ENCODE data around the gene MCAT. TPM values are rescaled to one million over a fixed set of nuclear protein-coding genes. Genes with fewer than 3 reads are reported as not detected.
A peak's percentile ranks its signal among the peaks of the same experiment; 100 is the strongest.

The MCAT gene
- total RNA-seq, 1 experiment from 2014 or later = 18.8 TPM

DNA sequence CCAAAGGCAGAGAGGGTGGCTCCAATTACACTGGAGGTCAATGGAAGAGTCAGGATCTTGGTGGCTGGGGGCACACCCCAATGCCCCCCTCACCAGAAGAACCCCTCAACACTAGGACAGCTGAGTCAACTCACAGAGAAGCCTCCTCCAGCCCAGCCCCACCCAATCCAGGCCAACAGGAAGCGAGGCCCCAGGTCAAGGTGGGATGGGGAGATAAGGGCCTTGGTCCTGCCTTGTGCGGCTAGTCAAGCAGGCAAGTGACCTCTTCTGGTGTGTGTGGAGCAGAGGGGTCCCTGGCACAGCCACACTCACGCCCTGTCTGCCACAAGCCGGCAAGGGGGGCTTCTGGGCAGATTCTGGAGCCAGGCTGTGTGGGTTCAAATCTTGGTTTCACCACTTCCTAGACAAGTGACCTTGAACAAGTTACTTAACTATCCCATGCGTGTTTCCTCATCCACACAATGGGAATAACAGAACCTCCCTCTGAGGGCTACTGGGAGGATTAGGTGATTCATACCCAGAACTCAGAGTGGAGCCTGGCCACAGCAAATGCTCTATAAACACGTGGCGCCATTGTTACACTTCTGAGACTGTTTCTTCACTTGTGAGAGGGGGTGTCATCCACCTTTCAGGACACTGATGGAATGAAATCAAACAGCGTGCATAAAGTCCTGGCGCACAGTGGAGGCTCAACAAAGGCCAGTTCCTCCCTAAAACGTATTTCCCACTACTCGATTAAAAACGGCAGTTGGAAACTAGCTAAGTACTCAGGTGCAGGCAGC lies 40.5 kb upstream of the MCAT start:
- POLR2A ChIA-PET = interaction anchor here (0.7 to 5.2 kb wide), 6 partner anchors 11 to 577 kb away, joined by 3 to 33 read pairs (median 4); no protein-coding TSS in a partner anchor
- TF ChIP-seq, protein P1, sequence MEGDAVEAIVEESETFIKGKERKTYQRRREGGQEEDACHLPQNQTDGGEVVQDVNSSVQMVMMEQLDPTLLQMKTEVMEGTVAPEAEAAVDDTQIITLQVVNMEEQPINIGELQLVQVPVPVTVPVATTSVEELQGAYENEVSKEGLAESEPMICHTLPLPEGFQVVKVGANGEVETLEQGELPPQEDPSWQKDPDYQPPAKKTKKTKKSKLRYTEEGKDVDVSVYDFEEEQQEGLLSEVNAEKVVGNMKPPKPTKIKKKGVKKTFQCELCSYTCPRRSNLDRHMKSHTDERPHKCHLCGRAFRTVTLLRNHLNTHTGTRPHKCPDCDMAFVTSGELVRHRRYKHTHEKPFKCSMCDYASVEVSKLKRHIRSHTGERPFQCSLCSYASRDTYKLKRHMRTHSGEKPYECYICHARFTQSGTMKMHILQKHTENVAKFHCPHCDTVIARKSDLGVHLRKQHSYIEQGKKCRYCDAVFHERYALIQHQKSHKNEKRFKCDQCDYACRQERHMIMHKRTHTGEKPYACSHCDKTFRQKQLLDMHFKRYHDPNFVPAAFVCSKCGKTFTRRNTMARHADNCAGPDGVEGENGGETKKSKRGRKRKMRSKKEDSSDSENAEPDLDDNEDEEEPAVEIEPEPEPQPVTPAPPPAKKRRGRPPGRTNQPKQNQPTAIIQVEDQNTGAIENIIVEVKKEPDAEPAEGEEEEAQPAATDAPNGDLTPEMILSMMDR (IDR thresholded peaks at IDR 0.05; ENCODE audit: unreplicated experiment) = no peak
- peak overlapping the region; percentile 74 for H3K4me3 Mint-ChIP-seq (ENCODE audit: unreplicated experiment)
- CTCF ChIA-PET = interaction anchor here (1.0 kb wide), 1 partner anchor 94 kb away, joined by 4 read pairs; no protein-coding TSS in a partner anchor
- peaks cover 38% of the 10 kb centered on the region for H3K36me3 Mint-ChIP-seq (ENCODE audit: insufficient read depth, unreplicated experiment)
- H3K27ac Mint-ChIP-seq (ENCODE audit: low read depth, unreplicated experiment) = peak overlapping the region; percentile 33
- BruUV-seq (replicated peaks) = no TSS peak
- H3K4me1 Mint-ChIP-seq (ENCODE audit: insufficient read depth, unreplicated experiment) = peaks cover 8% of the 10 kb centered on the region
- intact Hi-C loops (cut with micrococcal nuclease) = no loop called here
- H3K27me3 Mint-ChIP-seq (ENCODE audit: insufficient read depth, unreplicated experiment) = no peaks in the 10 kb centered on the region
- no peaks in the 10 kb centered on the region for H3K9me3 Mint-ChIP-seq (ENCODE audit: unreplicated experiment)
- peak; percentile 88 for DNase-seq (ENCODE audit: unreplicated experiment)

- TF ChIP-seq, protein P1 (IDR thresholded peaks at IDR 0.05; ENCODE audit: unreplicated experiment) = no peak
- ChIA-PET POLR2A (interaction anchor here (0.7 kb wide), 1 partner anchor 11 kb away, joined by 4 read pairs; no protein-coding TSS in a partner anchor), CTCF (interaction anchor here (1.0 kb wide), 1 partner anchor 93 kb away, joined by 4 read pairs; no protein-coding TSS in a partner anchor)
- H3K4me1 Mint-ChIP-seq (ENCODE audit: insufficient read depth, unreplicated experiment) = peaks cover 8% of the 10 kb centered on the region
- no peak overlapping the region for H3K4me3 Mint-ChIP-seq (ENCODE audit: unreplicated experiment)
- intact Hi-C loops (cut with micrococcal nuclease) = no loop called here
- BruUV-seq (replicated peaks) = no TSS peak
- no peaks in the 10 kb centered on the region for H3K9me3 Mint-ChIP-seq (ENCODE audit: unreplicated experiment)
- no peak for DNase-seq (ENCODE audit: unreplicated experiment)
- H3K36me3 Mint-ChIP-seq (ENCODE audit: insufficient read depth, unreplicated experiment) = peaks cover 47% of the 10 kb centered on the region
- H3K27ac Mint-ChIP-seq (ENCODE audit: low read depth, unreplicated experiment) = no peak overlapping the region
- H3K27me3 Mint-ChIP-seq (ENCODE audit: insufficient read depth, unreplicated experiment) = no peaks in the 10 kb centered on the region
Measured at GRCh38 chr22:43182726-43183125, 39.5 kb upstream of the MCAT start.

- TF ChIP-seq, protein P1 (IDR thresholded peaks at IDR 0.05; ENCODE audit: unreplicated experiment) = no peak
- Mint-ChIP-seq H3K4me3 (ENCODE audit: unreplicated experiment) (no peak overlapping the region), H3K9me3 (ENCODE audit: unreplicated experiment) (no peaks in the 10 kb centered on the region), H3K4me1 (ENCODE audit: insufficient read depth, unreplicated experiment) (peaks cover 8% of the 10 kb centered on the region), H3K36me3 (ENCODE audit: insufficient read depth, unreplicated experiment) (peaks cover 53% of the 10 kb centered on the region), H3K27ac (ENCODE audit: low read depth, unreplicated experiment) (no peak overlapping the region), H3K27me3 (ENCODE audit: insufficient read depth, unreplicated experiment) (no peaks in the 10 kb centered on the region)
- intact Hi-C loops (cut with micrococcal nuclease) = no loop called here
- ChIA-PET POLR2A (interaction anchor here (0.7 kb wide), 1 partner anchor 18 kb away, joined by 3 read pairs; no protein-coding TSS in a partner anchor), CTCF (no interaction called here)
- DNase-seq (ENCODE audit: unreplicated experiment) = no peak
- BruUV-seq (replicated peaks) = no TSS peak
Measured at GRCh38 chr22:43182118-43182517, 38.9 kb upstream of the MCAT start.

- H3K9me3 Mint-ChIP-seq (ENCODE audit: unreplicated experiment) = no peaks in the 10 kb centered on the region
- no peak overlapping the region for H3K27ac Mint-ChIP-seq (ENCODE audit: low read depth, unreplicated experiment)
- CTCF ChIA-PET = no interaction called here
- BruUV-seq (replicated peaks) = no TSS peak
- TF ChIP-seq, protein P1 (IDR thresholded peaks at IDR 0.05; ENCODE audit: unreplicated experiment) = no peak
- intact Hi-C loops (cut with micrococcal nuclease) = loop anchor here (1.0 kb wide), 1 partner anchor 11 kb away; no protein-coding TSS in a partner anchor
- no peak overlapping the region for H3K4me3 Mint-ChIP-seq (ENCODE audit: unreplicated experiment)
- peaks cover 60% of the 10 kb centered on the region for H3K36me3 Mint-ChIP-seq (ENCODE audit: insufficient read depth, unreplicated experiment)
- H3K4me1 Mint-ChIP-seq (ENCODE audit: insufficient read depth, unreplicated experiment) = peaks cover 8% of the 10 kb centered on the region
- no peak for DNase-seq (ENCODE audit: unreplicated experiment)
- H3K27me3 Mint-ChIP-seq (ENCODE audit: insufficient read depth, unreplicated experiment) = no peaks in the 10 kb centered on the region
- POLR2A ChIA-PET = interaction anchor here (0.6 to 0.7 kb wide), 2 partner anchors 13 to 18 kb away, joined by 3 to 5 read pairs; no protein-coding TSS in a partner anchor
Measured at GRCh38 chr22:43181321-43182076, 38.3 kb upstream of the MCAT start.

Measured in MCF 10A (cell line).